A673 (cell line): ENCODE results near the gene NAAA. TPM values are rescaled to one million over a fixed set of nuclear protein-coding genes. Genes with fewer than 3 reads are reported as not detected.
A peak's percentile ranks its signal among the peaks of the same experiment; 100 is the strongest.

ENCODE experiments used
- BruUV-seq: library from RNA; stranded (reverse); fragments of 400-500 nt; replicated peaks from 2 replicates; lab custom pipeline; 2021; lab: Mats Ljungman, UMichigan
- CTCF ChIA-PET: fragments of 300-600 bp; sonication (Branson Sonifier 250); formaldehyde crosslinking; loops from one replicate; lab custom pipeline; 2022; ENCODE audit warnings: antibody characterized with exemption; lab: Charles Lee
- POLR2A ChIA-PET: fragments of 300-600 bp; sonication (Branson Sonifier 250); formaldehyde crosslinking; loops from one replicate; lab custom pipeline; 2022; ENCODE audit warnings: antibody characterized with exemption; ENCODE audit not compliant: low non-redundant PET; lab: Charles Lee
- DNase-seq: peaks from one replicate; pipeline ENCODE4 v3.0.0-alpha.2; 2015; ENCODE audit warnings: low spot score
- H3K27ac ChIP-seq: fragments of 200-600 bp; sonication (generic); 2 replicates; pipeline ENCODE4 v1.5.1; 2016; ENCODE audit warnings: mixed run types, low read depth, mild to moderate bottlenecking, mixed read lengths, antibody characterized with exemption, low read length; ENCODE audit not compliant: poor library complexity, severe bottlenecking
- H3K27me3 ChIP-seq: fragments of 200-600 bp; sonication (generic); replicated peaks from 2 replicates; pipeline ENCODE4 v1.6.1; 2017; ENCODE audit warnings: mixed run types, low read depth, mild to moderate bottlenecking, mixed read lengths, antibody characterized with exemption, low read length; ENCODE audit not compliant: insufficient read depth, poor library complexity
- H3K36me3 ChIP-seq: fragments of 200-600 bp; sonication (generic); 2 replicates; pipeline ENCODE4 v1.6.1; 2016; ENCODE audit warnings: mixed run types, mild to moderate bottlenecking, mixed read lengths, antibody characterized with exemption, low read length; ENCODE audit not compliant: insufficient read depth, poor library complexity, severe bottlenecking
- H3K4me1 ChIP-seq: fragments of 200-600 bp; sonication (generic); 2 replicates; pipeline ENCODE4 v1.6.1; 2017; ENCODE audit warnings: mixed run types, mild to moderate bottlenecking, mixed read lengths, antibody characterized with exemption, low read length; ENCODE audit not compliant: insufficient read depth, poor library complexity, severe bottlenecking
- H3K4me3 ChIP-seq: fragments of 200-600 bp; sonication (generic); 2 replicates; pipeline ENCODE4 v1.5.1; 2016; ENCODE audit warnings: low read depth, mixed run types, mild to moderate bottlenecking, mixed read lengths, low read length; ENCODE audit not compliant: poor library complexity, severe bottlenecking
- H3K9me3 ChIP-seq: fragments of 200-600 bp; sonication (generic); 2 replicates; pipeline ENCODE4 v1.6.1; 2016; ENCODE audit warnings: mixed run types, low read depth, mild to moderate bottlenecking, mixed read lengths, antibody characterized with exemption, low read length; ENCODE audit not compliant: poor library complexity, severe bottlenecking
- EZH2 ChIP-seq: fragments of 200-600 bp; sonication (generic); IDR thresholded peaks from 2 replicates; pipeline ENCODE4 v1.6.1; 2017; ENCODE audit warnings: borderline replicate concordance, low read depth, mild to moderate bottlenecking, mixed read lengths, antibody characterized with exemption, low read length; ENCODE audit not compliant: poor library complexity, severe bottlenecking
- intact Hi-C: fragments of 100-400 bp; cut with micrococcal nuclease; formaldehyde crosslinking; loops from one replicate; pipeline ENCODE4 v1.10.0; 2022; ENCODE audit not compliant: unreplicated experiment
- total RNA-seq: library from RNA; stranded (reverse); gene quantifications from 2 replicates; pipeline ENCODE4 v1.2.3, GENCODE V29; 2021
- TF ChIP-seq, protein P1 (sequence below): fragments of 300-800, 200-600 bp; sonication (generic); conservative IDR thresholded peaks from 2 replicates; pipeline ENCODE4 v1.5.1; 2017; ENCODE audit warnings: low read depth, mild to moderate bottlenecking, antibody characterized with exemption, low read length, moderate library complexity, mixed read lengths

The NAAA gene
- total RNA-seq, 1 experiment from 2014 or later: 4.7 TPM

GRCh38 chr4:75898536-75898935, 42.3 kb downstream of the NAAA start:
- intact Hi-C loops: no loop called here
- no TSS peak for BruUV-seq
- POLR2A ChIA-PET: no interaction called here

DNA sequence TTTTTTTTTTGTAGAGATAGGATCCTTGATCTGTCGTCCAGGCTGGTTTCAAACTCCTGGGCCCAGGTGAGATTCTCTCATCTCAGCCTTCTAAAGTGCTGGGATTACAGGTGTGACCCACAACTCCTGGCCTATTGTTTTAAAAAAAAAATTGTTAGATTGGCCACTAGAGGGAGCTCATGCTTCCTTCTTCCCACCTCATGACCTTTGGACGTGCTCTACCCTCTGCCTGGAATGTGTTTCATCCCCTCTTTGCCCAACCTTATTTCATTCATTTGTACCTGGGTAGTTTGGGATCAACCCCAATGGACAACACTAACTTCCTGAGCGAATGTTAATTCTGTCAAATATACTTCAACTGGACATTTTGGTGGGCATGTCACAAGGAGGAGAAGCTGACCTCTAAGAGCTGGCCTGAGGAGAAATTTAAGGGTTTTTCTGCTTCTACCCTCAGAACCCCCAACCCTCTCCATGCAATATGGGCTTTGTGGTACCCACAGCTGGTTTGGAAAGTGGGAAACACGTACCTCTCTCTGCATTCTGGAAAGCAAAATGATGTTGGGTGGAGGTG, 45.0 kb downstream of the NAAA start:
- H3K4me1 ChIP-seq: no peaks in the 10 kb centered on the region
- no peak overlapping the region for H3K27ac ChIP-seq
- TF ChIP-seq, protein P1, sequence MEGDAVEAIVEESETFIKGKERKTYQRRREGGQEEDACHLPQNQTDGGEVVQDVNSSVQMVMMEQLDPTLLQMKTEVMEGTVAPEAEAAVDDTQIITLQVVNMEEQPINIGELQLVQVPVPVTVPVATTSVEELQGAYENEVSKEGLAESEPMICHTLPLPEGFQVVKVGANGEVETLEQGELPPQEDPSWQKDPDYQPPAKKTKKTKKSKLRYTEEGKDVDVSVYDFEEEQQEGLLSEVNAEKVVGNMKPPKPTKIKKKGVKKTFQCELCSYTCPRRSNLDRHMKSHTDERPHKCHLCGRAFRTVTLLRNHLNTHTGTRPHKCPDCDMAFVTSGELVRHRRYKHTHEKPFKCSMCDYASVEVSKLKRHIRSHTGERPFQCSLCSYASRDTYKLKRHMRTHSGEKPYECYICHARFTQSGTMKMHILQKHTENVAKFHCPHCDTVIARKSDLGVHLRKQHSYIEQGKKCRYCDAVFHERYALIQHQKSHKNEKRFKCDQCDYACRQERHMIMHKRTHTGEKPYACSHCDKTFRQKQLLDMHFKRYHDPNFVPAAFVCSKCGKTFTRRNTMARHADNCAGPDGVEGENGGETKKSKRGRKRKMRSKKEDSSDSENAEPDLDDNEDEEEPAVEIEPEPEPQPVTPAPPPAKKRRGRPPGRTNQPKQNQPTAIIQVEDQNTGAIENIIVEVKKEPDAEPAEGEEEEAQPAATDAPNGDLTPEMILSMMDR: peak; percentile 52
- no peak for TF ChIP-seq EZH2
- no TSS peak for BruUV-seq
- no peak overlapping the region for H3K4me3 ChIP-seq
- H3K36me3 ChIP-seq: no peaks in the 10 kb centered on the region
- no peaks in the 10 kb centered on the region for H3K27me3 ChIP-seq
- POLR2A ChIA-PET: interaction anchor here (0.7 kb wide), 1 partner anchor 12 kb away, joined by 3 read pairs; no protein-coding TSS in a partner anchor
- CTCF ChIA-PET: interaction anchor here (0.7 to 0.9 kb wide), 3 partner anchors 17 to 48 kb away, joined by 3 to 4 read pairs (median 3); no protein-coding TSS in a partner anchor
- DNase-seq: peak; percentile 3
- intact Hi-C loops: no loop called here
- H3K9me3 ChIP-seq: no peaks in the 10 kb centered on the region

More at GRCh38 chr4:75898536-75898935, 42.3 kb downstream of the NAAA start:
- Histone ChIP-seq H3K27ac (no peak overlapping the region), H3K27me3 (no peaks in the 10 kb centered on the region), H3K4me1 (no peaks in the 10 kb centered on the region), H3K36me3 (no peaks in the 10 kb centered on the region), H3K4me3 (no peak overlapping the region), H3K9me3 (no peaks in the 10 kb centered on the region)
- CTCF ChIA-PET: no interaction called here
- no peak for DNase-seq
- TF ChIP-seq, protein P1: no peak
- no peak for TF ChIP-seq EZH2

GRCh38 chr4:75892508-75892907, 48.3 kb downstream of the NAAA start:
- H3K9me3 ChIP-seq: no peaks in the 10 kb centered on the region
- H3K4me1 ChIP-seq: no peaks in the 10 kb centered on the region
- H3K27ac ChIP-seq: no peak overlapping the region
- CTCF ChIA-PET: no interaction called here
- H3K36me3 ChIP-seq: no peaks in the 10 kb centered on the region
- no TSS peak for BruUV-seq
- no peaks in the 10 kb centered on the region for H3K27me3 ChIP-seq
- TF ChIP-seq EZH2: no peak
- TF ChIP-seq, protein P1: no peak
- no peak overlapping the region for H3K4me3 ChIP-seq
- intact Hi-C loops: no loop called here
- DNase-seq: no peak
- POLR2A ChIA-PET: no interaction called here
